ENCODE data around the gene SLC45A1. TPM values are rescaled to one million over a fixed set of nuclear protein-coding genes. Genes with fewer than 3 reads are reported as not detected.
A peak's percentile ranks its signal among the peaks of the same experiment; 100 is the strongest.

SLC45A1 gene
- total RNA-seq, 6 donors from 2014 or later: 0.91 to 1.4 (median 1.0) TPM; not detected in 2

DNA sequence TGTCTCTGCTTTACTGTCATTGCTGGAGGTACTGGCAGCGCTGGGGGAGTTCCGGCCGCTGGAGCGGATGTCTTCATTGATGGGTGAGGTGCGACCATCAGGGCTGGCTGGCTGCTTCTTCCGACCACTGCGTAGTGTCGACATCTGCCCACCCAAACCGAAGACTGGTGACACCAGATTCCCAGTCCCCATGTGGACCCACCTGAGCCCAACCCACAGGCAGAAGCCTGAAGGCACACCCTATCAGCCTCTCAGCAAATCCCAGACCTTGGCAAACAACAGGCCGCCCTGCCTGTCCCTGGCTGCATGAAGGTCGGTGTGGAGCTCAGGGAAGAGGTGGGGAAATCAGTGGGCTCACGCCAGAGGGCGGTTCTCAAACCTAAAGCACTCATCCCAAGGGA, 44.8 kb downstream of the SLC45A1 start:
- peaks cover 39 to 86% (median 82%) of the 10 kb centered on the region in 4 donors for H3K36me3 ChIP-seq
- peak overlapping the region in 2 of 4 donors; percentile 73 to 79 for H3K27ac ChIP-seq
- ATAC-seq (ENCODE audit: low FRiP score in 2 of 2) (no peak), DNase-seq (no peak)
- H3K9me3 ChIP-seq: no peaks in the 10 kb centered on the region
- H3K27me3 ChIP-seq: no peaks in the 10 kb centered on the region
- WGBS, 2 donors: 92 to 98% methylated on average over 13 of the region's 13 CpGs
- no peak overlapping the region for H3K4me3 ChIP-seq
- H3K4me1 ChIP-seq: peaks cover 20 to 35% (median 28%) of the 10 kb centered on the region in 4 donors
- TF ChIP-seq EP300 (IDR thresholded peaks at IDR 0.05): no peak
- no peak for TF ChIP-seq POLR2AphosphoS5 (IDR thresholded peaks at IDR 0.05)
- TF ChIP-seq POLR2A (IDR thresholded peaks at IDR 0.05): no peak
- TF ChIP-seq, protein P1, sequence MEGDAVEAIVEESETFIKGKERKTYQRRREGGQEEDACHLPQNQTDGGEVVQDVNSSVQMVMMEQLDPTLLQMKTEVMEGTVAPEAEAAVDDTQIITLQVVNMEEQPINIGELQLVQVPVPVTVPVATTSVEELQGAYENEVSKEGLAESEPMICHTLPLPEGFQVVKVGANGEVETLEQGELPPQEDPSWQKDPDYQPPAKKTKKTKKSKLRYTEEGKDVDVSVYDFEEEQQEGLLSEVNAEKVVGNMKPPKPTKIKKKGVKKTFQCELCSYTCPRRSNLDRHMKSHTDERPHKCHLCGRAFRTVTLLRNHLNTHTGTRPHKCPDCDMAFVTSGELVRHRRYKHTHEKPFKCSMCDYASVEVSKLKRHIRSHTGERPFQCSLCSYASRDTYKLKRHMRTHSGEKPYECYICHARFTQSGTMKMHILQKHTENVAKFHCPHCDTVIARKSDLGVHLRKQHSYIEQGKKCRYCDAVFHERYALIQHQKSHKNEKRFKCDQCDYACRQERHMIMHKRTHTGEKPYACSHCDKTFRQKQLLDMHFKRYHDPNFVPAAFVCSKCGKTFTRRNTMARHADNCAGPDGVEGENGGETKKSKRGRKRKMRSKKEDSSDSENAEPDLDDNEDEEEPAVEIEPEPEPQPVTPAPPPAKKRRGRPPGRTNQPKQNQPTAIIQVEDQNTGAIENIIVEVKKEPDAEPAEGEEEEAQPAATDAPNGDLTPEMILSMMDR (IDR thresholded peaks at IDR 0.05): no peak

DNA sequence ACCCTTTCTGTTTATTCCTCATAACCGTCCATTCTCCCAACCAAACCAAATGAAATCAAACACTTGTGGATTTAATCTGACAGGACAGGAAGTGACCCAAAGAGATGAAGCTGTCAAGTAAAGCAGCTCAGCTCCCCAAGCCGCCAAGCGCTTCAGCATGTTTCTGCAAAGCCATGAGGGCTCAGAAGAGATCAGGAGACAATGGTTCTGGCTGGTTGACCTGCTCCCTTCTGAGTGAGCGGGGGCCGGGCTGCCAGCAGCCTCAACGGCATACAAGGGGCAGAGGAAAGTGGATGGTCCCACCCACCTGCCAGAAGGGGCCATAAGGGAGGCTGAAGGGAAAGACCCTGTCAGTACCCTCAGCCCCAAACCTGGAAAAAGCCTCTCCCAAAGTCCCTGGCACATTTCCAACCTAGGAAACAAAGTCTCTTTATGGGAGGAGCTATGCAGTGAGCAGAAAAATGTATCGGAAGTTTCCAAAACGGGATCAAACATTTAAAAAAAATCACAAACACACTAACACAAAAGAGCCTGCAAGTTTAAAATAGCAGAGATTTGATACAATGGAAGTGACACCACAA, 45.4 kb downstream of the SLC45A1 start:
- WGBS, 2 donors: 55 to 76% methylated on average over 5 to 8 of the region's 8 CpGs
- TF ChIP-seq POLR2A (IDR thresholded peaks at IDR 0.05) (no peak), EP300 (IDR thresholded peaks at IDR 0.05) (no peak)
- no peaks in the 10 kb centered on the region for H3K27me3 ChIP-seq
- H3K36me3 ChIP-seq: peaks cover 33 to 80% (median 76%) of the 10 kb centered on the region in 4 donors
- DNase-seq (peak in 1 of 2 donors; percentile 41), ATAC-seq (ENCODE audit: low FRiP score in 2 of 2) (no peak)
- H3K4me3 ChIP-seq: no peak overlapping the region
- peak overlapping the region in 3 of 4 donors; percentile 70 to 79 (median 73) for H3K27ac ChIP-seq
- H3K4me1 ChIP-seq: peaks cover 20 to 37% (median 30%) of the 10 kb centered on the region in 4 donors
- no peaks in the 10 kb centered on the region for H3K9me3 ChIP-seq

DNA sequence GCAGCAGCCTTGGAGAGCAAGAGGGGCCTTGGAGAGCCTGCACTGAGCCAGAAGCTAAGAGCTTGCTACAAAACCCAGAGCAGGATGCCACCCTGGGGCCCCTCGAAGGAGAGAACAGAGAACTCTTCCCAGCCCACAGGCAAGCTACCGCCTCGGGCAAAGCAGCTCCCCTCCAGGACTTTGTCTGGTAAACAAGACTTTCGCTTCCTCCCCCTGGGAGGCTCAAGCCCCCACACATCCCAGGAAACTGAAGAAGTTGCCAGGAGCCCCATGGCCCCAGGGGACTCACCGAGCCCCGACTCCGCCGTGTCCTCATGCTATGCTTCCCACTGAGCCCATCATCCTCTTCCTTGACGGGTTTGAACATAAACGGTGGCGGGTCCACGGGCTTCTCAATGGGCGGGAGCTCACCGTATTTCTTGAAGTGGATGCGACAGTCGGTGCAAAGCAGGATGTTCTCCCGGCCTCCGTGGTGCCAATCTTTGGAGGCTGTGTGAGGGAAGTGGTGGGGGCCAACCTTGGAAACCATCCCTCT, 45.9 kb downstream of the SLC45A1 start:
- Histone ChIP-seq H3K27ac (peak overlapping the region in 3 of 4 donors; percentile 70 to 79 (median 73)), H3K4me1 (peaks cover 22 to 38% (median 32%) of the 10 kb centered on the region in 4 donors), H3K9me3 (no peaks in the 10 kb centered on the region), H3K36me3 (peaks cover 29 to 74% (median 70%) of the 10 kb centered on the region in 4 donors), H3K27me3 (no peaks in the 10 kb centered on the region), H3K4me3 (no peak overlapping the region)
- DNase-seq (no peak), ATAC-seq (ENCODE audit: low FRiP score in 2 of 2) (no peak)
- WGBS, 2 donors: 50 to 71% methylated on average over 4 to 18 of the region's 18 CpGs
- TF ChIP-seq, protein P1 (IDR thresholded peaks at IDR 0.05): no peak
- TF ChIP-seq POLR2A (IDR thresholded peaks at IDR 0.05): no peak
- no peak for TF ChIP-seq POLR2AphosphoS5 (IDR thresholded peaks at IDR 0.05)
- TF ChIP-seq EP300 (IDR thresholded peaks at IDR 0.05): no peak

DNA sequence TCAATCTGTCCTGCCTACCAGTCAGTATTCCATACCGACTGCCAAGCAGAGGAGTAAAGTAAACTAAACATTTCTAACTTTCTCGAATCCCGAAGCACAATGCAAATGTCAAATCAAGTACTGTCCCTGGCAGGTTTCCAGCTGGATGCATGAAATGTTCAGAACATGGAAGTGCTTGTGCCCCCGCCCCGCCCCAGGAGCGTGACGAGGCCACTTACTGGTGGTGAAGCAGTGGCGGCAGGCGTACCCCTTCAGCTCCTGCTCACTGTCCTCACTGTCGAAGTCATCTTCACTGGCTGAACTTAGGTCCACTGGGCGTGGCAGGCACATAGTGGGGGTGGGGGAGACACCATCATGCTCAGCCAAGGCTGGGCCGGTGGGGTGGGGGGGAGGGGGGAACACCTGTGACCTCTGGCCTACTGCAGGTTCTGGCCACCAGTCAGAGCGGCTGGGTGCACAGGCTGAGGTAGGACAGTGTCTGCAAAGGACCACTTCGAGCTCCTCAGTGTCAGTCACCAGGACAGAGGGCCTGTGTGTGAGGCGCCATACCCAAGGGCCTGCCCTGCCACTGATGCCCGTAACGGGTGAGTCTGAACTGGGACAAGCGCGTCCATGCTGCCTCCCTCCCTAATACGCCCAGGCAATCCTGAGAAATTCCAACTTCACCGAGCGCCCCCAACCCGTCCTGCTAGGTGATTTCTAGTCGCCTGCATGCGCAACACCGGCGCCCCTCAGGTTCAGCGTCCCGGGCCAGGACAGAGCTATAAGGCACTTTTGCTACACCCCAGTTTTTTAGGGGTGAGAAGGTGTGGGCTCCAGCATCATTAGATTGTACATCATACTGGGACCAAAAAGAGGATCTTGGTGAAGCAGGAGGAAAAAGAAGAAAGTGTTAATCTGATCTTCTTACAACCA, 46.9 kb downstream of the SLC45A1 start:
- H3K27ac ChIP-seq: peak overlapping the region; percentile 18 to 79 (median 72)
- TF ChIP-seq POLR2A (IDR thresholded peaks at IDR 0.05): no peak
- peak; percentile 29 to 62 for TF ChIP-seq POLR2AphosphoS5 (IDR thresholded peaks at IDR 0.05)
- TF ChIP-seq, protein P1 (IDR thresholded peaks at IDR 0.05): no peak
- TF ChIP-seq EP300 (IDR thresholded peaks at IDR 0.05): peak in 2 of 4 donors; percentile 37 to 47

More for the DNA sequence above, 46.9 kb downstream of the SLC45A1 start:
- Histone ChIP-seq H3K4me3 (no peak overlapping the region), H3K4me1 (peaks cover 26 to 41% (median 35%) of the 10 kb centered on the region in 4 donors), H3K9me3 (no peaks in the 10 kb centered on the region), H3K27me3 (no peaks in the 10 kb centered on the region), H3K36me3 (peaks cover 23 to 65% (median 61%) of the 10 kb centered on the region in 4 donors)
- WGBS, 2 donors: 76 to 83% methylated on average over 20 to 27 of the region's 29 CpGs
- peak; percentile 75 to 82 for DNase-seq
- no peak for ATAC-seq (ENCODE audit: low FRiP score in 2 of 2)

Data from upper lobe of left lung (tissue), 6 donors.